GM19328 (cell line): ENCODE results near the gene LRP2BP.
"Not testable (repeated sequence)": the region's sequence is repeated elsewhere in the genome, so short reads cannot be mapped to it uniquely, and the experiment has no call there.

Experiments
- ATAC-seq: cut with Tn5 transposase; IDR thresholded peaks from one replicate; pipeline ENCODE4 v1.9.1; 2021; ENCODE audit warnings: mild to moderate bottlenecking, moderate library complexity; ENCODE audit not compliant: unreplicated experiment

LRP2BP gene

GRCh38 chr4:185329879-185330510 lies 65.7 kb downstream of the LRP2BP start:
- ATAC-seq = not testable (repeated sequence)

GRCh38 chr4:185328586-185328985 lies 67.1 kb downstream of the LRP2BP start:
- no peak for ATAC-seq

- not testable (repeated sequence) for ATAC-seq
Observed at GRCh38 chr4:185325721-185326120, 70.0 kb downstream of the LRP2BP start.

DNA sequence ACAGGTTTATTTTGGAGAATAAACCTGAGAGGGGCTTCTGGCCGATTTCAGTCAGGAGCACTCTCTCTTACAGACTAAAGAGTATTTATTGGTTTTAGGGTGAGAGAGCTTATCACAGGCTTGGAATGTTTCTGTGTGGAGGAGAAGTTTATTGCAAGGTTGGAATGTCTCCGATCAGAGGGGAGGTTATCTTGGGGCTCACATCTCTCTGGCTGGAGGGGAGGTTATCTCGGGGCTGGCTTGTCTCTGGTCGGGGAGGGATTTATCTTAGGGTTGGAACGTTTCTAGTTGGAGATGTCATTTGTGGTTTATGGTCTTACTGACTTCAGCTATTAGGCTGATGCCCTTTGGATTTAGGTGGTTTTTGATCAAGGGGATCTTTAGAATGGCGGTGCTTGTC lies 71.4 kb downstream of the LRP2BP start:
- not testable (repeated sequence) for ATAC-seq

GRCh38 chr4:185323606-185324005 lies 72.1 kb downstream of the LRP2BP start:
- ATAC-seq = no peak

DNA sequence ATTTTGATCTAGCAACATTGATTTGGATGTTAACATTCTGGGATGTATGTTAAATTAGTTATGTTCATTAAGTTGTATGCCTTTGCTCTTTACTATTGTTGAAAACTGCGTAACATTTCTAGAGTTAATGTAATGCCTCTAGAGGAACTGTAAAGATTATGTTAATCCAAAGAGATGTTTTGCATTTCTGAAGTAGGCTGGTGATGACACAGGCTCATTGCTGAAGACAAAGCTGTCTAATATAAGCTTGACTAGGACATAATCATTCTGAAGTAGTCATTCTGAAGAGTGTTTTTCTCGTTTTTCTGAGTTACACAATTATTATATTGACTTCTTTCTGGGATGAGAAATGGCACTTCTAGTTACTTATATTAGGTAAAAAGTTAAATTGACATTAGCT lies 72.9 kb downstream of the LRP2BP start:
- no peak for ATAC-seq

DNA sequence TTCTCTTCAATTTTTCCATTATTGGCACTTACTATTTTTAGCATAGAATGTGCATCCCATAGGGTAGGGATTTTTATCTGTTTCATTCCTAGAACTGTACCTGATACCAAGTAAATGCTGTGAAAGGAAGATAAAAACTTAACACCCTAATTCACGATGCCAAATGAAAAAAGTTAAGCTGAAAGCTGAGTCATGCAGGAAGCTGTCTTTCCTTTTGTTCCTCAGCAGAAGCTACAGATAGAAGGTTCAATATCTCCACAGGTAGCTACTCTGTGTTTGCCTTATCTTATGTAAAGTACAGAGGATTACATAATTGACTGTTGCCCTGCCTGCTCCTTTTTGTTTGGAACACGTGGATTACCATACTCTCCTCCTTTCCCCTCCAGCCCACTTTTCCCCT lies 77.0 kb downstream of the LRP2BP start:
- ATAC-seq = no peak

DNA sequence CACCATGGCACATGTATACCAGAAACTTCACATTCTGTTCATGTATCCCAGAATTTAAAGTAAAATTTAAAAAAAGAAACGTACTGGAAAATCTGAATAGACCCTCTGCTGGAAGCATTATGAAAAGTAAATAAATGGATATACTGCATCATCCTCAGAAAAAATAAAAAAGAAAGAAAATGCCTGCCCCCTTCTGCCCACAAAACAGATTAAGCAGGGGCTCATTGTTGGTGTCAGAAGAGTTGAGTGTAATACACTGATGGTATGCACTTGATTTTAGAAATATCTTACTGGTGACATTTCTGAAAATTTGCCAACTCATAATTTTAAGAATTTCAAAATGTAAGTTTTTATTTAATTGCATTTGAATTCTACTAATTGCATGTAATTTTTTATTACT lies 77.8 kb downstream of the LRP2BP start:
- ATAC-seq = no peak

- not testable (repeated sequence) for ATAC-seq
Observed at GRCh38 chr4:185317462-185317861, 78.3 kb downstream of the LRP2BP start.
